Stimulated activated naive CD4-positive, alpha-beta T cell (primary cell): ENCODE data around the gene ADAMTSL3.
"Not testable (repeated sequence)": the region's sequence is repeated elsewhere in the genome, so short reads cannot be mapped to it uniquely, and the experiment has no call there.

Experiments used
- DNase-seq, 6 experiments: peaks; one replicate each; lab custom pipeline; 2025; lab: John Stamatoyannopoulos, UW

ADAMTSL3 gene

DNA sequence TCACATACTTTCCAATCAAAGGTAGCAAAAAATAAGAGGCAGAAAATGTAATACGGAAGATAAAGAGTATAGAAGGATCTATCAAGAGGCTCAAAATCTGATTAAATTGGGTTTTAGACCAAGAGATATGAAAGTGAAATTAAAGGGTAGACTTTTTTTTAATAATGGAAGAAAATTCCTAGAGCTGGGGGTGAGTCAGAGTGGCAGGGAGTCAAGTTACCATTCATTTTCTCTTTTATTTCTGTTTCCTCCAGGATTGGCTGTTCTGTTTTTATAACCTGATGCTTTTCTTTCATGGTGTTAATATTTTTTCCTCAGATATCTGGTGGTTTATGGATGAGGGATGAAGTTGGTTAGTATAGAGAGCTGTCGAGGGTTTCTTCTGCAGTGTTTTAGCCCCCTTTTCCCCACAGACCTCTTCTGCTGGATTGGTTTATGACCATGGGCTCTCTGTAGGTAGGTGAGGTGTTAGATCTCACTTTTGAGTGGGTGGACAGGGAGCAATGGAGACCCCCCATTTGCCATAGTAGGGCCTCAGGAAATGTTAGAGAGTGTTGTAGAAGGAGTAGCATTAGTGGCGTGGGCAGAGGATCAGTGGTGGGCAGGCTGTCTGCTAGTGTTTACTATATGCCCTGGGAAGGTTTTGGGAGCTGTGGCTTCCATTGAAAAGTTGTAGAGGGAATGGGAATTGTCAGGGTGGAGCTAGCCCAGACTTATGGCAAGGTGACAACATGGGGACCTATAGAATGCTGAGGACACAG is 380.1 kb downstream of the ADAMTSL3 start:
- no peak for DNase-seq

DNA sequence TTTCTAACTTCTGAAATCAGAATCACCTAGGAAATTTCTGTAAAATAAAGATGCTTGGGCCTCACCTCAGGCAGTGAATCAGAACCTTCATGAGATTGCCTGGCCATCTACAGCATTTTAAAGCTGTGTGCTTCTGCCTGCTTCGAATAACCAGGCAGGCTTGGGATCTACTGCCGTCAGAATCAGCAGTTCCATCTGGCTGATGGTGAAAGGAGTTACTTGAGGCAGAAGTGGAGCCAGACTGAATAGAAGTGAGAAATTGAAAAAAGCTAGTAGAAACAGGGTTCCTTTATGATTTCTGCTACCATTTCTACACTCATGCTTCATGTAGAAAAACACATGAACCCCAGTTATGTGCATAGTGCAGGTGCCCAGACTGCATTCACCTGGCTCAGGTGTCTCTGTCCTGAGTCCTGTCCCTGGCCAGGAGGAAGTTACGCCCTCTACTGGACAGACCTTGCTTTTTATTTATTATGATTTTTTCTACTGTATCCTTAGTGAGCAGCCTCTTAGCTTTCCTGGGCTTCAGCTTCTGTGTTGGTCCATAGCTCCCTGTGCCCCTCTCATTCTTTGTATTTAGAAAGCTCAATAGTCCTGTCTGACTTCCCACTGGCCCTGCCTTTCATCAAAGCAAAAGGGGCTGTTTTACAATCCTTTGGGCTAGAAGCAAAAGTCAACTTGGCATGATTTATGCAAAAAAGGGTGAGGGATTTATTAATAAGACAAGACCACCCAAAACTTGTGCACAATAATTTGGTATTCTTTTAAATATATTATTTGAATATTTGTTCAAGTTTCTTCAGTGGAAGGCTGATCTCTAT is 380.9 kb downstream of the ADAMTSL3 start:
- DNase-seq, result no peak

DNA sequence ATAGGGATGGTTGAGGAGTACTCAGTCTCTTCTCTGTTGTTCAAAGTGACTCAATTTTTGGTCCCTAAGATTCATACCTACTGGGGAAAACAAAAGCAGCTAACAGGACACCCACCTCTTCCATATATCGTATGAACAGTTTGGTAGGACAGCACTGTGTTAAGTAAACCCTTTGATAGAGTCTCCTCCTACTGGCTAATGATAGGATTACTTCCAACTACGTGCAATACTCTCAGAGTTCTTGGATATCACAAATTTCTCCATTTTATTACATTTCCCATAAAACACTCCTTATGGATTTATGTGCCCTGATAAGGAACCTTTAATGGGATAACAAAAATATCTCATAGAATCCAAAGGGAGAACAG is 381.5 kb downstream of the ADAMTSL3 start:
- no peak for DNase-seq

DNA sequence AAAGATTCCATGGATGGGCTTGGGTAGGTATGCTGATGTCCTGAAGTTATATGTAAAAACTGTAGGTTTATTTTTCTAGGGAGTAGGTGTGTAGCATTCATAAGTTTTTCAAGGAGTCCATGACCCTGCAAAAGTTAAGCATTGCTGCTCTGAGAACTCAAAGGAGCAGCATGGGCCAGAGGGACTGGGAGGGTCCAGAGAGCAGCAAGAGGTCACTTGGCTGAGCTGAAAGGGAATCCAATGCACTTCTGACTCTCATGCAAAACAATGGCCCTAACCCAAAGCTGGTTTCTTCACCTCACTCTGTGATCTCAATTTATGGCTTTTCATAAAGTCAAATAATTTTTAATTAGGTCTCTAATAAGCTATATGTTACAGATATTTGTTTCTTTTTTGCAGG is 383.4 kb downstream of the ADAMTSL3 start:
- DNase-seq, result no peak

DNA sequence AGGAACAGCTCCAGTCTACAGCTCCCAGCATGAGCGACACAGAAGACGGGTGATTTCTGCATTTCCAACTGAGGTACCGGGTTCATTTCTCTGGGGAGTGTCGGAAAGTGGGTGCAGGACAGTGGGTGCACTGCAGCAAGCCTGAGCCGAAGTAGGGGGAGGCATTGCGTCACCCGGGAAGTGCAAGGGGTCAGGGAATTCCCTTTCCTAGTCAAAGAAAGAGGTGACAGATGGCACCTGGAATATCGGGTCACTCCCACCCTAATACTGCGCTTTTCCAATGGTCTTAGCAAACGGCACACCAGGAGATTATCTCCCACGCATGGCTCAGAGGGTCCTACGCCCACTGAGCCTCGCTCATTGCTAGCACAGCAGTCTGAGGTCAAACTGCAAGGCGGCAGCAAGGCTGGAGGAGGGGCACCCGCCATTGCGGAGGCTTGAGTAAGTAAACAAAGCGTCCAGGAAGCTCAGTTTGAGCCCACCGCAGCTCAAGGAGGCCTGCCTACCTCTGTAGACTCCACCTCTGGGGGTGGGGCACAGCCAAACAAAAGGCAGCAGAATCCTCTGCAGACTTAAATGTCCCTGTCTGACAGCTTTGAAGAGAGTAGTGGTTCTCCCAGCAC is 388.6 kb downstream of the ADAMTSL3 start:
- DNase-seq, result not testable (repeated sequence)

DNA sequence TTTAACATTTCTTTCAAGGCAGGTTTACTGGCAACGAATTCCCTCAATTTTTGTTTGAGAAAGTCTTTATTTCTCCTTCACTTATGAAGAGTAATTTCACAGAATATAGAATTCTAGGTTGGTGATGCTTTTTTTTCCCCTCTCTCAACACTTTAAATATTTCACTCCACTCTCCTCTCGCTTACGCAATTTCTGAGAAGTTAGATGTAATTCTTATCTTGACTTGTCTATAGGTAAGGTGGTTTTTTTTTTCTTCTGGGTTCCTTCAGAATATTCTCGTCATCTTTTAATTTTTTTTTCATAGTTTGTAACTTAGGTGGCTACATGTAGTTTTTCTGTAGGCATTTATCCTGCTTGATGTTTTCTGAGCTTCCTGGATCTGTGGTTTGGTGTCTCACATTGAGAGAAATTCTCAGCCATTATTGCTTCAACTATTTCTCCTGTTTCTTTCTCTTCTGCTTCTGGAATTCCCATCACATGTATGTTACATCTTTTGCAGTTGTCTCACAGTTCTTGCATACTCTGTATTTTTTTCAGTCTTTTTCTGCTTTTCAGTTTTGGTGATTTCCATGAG is 392.2 kb downstream of the ADAMTSL3 start:
- DNase-seq, result no peak

DNA sequence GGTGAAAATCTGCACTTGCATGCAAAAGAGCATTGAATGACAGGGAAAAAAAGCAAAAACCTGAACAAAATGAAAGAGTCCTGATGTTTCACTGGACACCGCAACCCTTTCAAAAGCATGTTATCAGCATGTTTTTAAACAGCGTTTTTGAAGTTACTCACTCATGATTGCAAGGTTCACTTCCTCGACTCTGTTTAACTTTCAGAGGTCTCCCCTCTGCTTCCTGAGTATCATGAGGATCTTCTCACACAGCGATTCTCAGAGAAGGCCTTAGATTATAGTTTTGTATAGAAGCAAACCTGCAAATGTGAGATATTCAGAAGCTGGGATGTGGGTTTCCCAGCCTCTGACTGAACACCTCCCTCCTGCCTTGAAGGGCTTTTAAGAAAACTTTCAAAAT is 395.6 kb downstream of the ADAMTSL3 start:
- not testable (repeated sequence) for DNase-seq

DNA sequence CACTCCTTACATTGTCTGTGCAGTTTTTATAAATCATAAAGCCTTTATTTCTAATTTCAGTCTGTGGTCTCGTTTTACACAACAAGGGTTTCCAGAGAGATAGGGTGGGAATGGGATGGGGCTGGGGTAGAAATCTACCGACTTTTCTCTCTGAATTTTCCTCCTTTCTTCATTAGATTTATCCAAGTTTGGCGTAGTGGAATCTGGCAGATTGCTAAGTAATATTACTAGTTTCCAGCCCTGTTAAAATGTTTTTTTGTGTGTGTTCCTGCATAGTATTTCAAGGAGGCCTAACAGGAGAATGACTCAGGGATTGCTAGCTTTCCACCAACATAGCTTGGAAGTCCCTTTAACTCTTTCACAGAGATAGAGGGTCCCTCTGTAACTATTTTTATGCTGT is 396.2 kb downstream of the ADAMTSL3 start:
- DNase-seq, result no peak

DNA sequence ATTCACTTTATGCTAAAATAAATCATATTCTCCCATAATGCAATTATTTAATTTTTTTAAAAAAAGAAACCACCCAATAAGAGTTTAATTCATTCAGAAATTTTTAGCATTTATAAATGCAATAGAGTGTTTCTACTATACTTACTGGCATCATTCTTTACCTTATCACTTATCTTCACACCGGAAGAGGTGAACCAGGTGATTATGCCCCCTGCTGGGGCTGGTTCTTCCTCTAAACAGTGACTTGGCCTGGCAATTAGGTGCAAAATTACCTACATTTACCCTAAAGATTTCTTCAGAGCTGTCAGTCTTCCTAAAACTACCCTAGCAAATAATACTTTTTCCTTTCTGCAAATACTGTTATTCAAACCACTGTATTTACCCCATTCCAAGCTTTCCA is 397.2 kb downstream of the ADAMTSL3 start:
- DNase-seq, result not testable (repeated sequence)

DNA sequence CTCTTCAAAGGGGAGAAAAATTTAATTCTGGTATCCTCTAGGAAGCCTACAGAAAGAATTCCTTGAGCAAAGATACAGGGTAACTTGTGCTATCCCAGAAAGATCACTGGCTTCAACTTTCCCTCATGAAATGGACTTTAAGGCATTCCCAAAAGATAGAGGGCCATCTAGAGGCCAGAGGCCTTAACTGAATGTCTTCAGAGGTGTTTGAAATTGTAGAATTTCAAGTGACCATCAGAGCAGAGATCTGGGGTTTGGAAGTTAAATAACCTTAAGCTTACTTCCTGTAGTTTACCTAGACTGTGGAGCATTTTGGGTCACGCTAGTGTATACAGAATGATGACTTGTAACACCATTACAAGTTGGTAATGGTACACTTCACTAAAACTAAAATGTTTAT is 400.6 kb downstream of the ADAMTSL3 start:
- not testable (repeated sequence) for DNase-seq

DNA sequence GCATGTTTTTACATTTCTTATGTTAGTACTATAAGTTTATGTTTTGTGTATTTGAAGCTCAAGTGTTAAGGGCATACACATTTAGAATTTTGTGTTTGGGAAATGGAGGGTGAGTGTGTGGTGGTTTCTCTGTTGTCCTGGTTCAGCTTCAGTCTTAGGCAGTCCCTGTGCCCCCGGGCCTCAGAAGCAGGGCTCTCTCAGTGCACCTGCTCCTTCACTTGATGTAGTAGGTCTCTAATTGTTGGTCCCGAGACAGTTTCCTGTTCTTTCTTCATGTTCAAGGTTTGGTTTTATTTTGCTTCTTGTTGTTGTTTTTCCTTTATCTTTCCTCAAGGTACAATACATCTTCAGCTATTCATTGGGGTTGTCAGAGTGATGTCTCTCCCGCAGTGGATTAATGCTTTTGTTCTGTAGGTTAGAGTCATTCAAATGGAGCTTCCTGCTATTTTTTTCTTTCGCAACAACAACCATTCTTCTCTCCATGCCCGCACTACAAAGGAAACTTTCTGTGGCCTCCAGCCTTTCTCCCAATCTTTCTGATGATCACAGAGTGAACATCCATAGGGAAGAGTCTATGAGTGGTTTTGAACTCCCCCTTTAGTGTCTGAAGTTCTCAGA is 403.9 kb downstream of the ADAMTSL3 start:
- DNase-seq, result no peak

DNA sequence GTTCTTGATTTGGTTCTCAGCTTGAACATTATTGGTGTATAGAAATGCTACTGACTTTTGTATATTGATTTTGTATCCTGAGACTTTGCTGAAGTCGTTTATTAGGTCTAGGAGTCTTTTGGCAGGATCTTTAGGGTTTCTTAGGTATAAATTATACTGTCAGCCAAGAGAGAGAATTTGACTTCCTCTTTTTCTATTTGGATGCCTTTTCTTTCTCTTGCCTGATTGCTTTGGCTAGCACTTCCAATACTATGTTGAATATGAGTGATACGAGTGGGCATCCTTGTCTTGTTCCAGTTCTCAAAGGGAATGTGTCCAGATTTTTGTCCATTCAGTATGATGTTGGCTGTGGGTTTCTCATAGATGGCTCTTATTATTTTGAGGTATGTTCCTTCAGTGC is 409.8 kb downstream of the ADAMTSL3 start:
- DNase-seq, result not testable (repeated sequence)

DNA sequence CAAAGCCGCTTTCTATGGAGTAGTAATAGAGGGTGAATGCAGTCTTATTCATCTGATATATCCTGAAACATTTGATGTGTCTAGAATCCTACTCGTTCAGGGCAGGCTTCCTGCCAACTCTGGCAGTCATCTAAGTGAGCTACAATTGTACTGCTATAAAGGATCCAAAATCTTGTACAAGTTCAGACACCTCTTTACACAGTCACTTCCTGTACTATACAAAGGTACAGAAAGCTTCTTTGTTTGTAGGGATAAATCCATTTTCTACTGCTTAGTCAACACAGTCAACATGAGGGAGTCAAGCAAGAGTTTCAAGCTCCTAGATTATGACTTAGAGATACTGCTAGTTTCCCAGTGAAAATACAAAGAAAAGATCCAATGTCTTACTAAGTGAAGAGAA is 414.8 kb downstream of the ADAMTSL3 start:
- DNase-seq, result not testable (repeated sequence)

DNA sequence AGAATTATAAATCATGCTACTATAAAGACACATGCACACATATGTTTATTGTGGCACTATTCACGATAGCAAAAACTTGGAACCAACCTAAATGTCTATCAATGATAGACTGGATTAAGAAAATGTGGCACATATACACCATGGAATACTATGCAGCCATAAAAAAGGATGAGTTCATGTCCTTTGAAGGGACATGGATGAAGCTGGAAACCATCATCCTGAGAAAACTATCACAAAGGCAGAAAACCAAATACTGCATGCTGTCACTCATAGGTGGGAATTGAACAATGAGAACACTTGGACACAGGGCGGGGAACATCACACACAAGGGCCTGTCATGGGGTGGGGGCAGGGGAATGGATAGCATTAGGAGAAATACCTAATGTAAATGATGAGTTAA is 424.1 kb downstream of the ADAMTSL3 start:
- DNase-seq, result not testable (repeated sequence)

DNA sequence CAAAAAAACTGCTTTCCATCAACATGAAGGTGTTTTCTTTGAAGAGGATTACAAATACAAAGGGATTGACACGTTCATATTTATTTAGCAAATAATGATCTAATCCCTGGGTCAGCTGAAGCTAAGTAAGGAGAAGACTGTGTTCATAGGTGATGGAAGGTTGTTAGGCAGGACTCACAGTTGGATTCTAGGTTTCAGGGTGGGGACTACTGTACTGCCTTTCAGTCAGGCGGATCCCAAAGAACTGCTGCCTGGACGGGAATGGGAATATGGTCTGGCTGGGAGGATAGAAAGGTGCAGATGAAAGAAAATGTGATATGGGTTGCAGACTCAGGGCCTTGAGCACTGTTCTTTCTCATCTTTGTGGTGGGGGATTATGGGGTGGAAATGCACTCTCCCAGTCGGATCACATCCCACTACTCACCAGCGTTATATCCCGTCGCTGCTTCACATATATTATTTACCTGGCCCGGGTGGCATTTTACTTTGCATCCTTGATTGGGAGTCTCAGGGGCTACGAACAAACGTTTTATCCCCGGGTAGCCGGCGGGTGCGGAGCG is 425.5 kb downstream of the ADAMTSL3 start:
- not testable (repeated sequence) for DNase-seq

DNA sequence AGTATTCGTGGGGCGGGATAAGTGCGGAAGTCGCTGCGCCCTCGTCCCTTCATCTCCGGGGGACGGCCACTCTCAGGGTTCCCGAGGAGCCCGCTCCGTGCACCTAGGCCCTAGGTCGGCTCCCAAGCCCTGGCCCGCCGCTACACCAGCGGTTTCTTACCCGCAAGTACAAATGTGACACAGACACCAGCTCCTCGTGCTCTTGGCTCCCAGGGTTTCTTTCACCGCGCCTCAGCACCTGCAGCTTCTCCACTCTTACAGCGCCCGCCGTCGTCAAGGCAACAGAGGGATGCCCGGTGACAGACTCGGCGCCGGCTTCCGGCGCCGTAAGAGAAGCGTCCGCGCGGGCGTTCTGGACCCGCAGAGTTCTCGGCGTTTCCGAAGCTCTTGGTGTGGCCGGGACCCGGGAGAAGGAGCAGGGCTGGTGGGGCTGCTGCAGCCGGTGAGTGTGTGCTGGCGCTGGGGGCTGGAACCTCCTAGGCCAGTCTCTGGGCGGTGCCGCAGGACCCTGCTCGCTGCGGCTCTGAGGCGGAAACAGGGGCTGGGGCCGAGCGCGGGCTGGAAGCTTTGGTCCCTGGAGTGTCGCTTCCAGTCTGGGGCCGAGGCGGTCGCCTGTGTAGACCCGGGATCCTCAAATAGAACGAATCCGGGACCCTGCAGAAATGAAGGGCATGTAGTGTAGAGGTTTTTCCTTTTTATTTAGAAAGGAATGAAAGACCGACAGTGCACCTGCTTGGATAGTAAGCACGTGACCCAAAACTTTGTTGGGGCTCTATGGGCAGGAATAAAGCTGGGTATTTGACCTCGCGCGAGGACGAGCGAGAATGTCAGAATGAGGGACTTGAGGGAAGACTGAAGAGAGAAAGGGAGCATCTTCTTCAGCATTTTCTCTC is 426.2 kb downstream of the ADAMTSL3 start:
- DNase-seq, result peak in 4 of 6 experiments; percentile 3 to 25 (median 6)

DNA sequence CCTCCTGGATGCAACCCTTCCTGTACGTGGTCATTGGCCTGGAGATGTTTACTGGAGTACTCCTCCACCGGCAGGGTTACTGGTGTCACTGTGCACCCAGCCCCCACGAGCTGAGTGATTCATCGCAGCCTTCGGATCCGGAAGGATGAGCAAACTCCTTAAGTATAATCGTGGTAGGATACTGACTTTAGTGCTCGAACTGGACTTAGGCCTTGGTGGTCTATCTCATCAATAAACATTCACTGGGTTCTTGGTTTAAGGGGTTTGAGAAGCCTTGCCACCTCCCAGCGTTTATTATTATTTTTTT is 426.8 kb downstream of the ADAMTSL3 start:
- DNase-seq, result not testable (repeated sequence)

DNA sequence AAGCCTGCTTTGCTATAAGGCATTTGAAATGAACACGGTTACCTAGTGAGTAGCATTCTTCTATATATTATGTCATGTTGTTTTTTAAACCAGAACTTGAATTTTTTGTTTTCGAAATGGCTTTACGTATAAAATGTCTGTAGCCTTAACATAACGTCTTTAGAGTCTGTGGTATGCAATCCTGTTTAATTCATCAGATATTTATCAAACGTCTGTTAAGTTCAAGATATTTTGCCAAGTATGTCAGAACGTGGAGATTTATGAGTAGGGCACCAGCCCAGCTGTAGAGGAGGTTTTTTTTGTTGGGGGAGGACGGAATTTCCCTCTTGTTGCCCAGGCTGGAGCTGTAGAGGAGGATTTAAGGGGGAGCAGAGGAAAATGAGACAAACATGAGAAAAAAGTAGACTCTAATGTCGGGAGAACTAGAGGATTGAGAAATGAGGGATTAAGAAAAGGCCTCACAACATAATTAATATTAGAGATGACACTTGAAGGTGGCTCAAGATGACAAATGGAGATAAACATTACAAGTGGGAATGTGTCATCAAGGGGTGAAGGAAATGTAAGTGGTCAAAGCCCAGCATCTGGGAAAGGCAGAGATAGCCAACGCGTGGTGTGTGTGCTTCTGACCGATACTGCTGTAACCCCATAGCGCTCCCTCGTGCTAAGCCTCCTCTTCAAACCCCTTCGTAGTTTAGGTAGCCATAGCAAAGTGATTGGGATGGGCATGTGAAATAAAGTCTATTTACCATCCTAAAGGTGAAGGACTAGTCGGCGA is 427.7 kb downstream of the ADAMTSL3 start:
- no peak for DNase-seq

DNA sequence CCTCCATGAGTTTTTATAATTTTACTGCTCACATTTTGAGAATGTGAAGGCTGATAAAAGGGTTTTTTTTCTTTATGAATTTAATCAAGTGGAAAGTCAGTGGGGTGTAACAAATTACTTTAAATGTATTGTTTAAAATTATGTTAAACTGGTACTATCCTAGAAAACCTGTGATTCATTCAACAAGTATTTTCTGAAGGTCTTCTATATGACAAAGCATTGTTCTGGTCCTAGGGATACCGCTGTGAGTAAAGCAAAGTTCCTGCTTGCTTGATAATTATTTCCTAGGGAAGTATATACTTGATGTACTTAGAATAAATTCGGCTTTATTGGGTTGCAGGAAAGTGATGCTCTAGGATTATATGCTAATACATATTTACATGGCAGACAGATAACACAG is 428.8 kb downstream of the ADAMTSL3 start:
- DNase-seq, result no peak

DNA sequence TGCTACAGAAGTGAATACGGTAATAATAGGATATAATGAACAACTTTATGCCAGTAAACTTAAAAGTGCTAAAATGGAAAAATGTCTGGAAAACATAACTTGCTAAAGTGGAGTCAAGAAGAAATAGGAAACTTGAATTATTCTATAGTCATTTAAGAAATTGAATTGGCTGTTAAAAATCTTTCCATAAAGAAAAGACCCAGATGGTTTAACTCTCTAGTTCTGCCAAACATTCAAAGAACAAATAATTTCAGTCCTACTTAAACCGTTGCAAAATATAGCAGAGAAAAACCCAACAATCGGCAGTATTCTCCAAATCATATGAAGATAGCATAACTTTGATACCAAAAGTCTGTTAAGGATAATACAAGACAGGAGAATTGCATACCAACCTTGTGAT is 432.1 kb downstream of the ADAMTSL3 start:
- not testable (repeated sequence) for DNase-seq
